Measurements from ENCODE around the gene NAP1L1.

NAP1L1 gene

DNA sequence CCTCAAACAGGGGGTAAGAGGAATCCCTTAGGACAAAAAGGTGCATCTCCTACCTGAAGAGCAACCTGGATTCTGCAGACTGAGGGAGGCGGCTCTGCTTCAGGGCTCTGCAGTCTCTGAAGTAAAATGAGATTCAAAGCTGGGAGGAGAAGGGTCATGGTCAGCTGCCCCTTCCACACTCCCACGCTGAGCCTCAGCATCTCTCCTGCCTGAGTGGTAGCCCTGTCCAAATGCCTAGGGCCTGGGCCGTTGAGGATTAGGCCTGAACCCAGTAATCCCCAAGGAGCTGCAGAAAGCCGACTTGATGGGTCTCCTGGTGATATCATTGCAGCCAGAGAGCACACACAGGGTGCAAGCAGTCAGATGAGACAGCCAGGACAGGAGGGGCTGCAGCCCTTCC lies 71.8 kb downstream of the NAP1L1 start:
- no peak for DNase-seq (ENCODE audit: low read depth)
- TF ChIP-seq, protein P1, sequence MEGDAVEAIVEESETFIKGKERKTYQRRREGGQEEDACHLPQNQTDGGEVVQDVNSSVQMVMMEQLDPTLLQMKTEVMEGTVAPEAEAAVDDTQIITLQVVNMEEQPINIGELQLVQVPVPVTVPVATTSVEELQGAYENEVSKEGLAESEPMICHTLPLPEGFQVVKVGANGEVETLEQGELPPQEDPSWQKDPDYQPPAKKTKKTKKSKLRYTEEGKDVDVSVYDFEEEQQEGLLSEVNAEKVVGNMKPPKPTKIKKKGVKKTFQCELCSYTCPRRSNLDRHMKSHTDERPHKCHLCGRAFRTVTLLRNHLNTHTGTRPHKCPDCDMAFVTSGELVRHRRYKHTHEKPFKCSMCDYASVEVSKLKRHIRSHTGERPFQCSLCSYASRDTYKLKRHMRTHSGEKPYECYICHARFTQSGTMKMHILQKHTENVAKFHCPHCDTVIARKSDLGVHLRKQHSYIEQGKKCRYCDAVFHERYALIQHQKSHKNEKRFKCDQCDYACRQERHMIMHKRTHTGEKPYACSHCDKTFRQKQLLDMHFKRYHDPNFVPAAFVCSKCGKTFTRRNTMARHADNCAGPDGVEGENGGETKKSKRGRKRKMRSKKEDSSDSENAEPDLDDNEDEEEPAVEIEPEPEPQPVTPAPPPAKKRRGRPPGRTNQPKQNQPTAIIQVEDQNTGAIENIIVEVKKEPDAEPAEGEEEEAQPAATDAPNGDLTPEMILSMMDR (IDR thresholded peaks at IDR 0.05; ENCODE audit: low read depth, low read length, missing control alignments), result no peak
- no peak overlapping the region for H3K4me3 ChIP-seq (ENCODE audit: low read depth, low read length)

DNA sequence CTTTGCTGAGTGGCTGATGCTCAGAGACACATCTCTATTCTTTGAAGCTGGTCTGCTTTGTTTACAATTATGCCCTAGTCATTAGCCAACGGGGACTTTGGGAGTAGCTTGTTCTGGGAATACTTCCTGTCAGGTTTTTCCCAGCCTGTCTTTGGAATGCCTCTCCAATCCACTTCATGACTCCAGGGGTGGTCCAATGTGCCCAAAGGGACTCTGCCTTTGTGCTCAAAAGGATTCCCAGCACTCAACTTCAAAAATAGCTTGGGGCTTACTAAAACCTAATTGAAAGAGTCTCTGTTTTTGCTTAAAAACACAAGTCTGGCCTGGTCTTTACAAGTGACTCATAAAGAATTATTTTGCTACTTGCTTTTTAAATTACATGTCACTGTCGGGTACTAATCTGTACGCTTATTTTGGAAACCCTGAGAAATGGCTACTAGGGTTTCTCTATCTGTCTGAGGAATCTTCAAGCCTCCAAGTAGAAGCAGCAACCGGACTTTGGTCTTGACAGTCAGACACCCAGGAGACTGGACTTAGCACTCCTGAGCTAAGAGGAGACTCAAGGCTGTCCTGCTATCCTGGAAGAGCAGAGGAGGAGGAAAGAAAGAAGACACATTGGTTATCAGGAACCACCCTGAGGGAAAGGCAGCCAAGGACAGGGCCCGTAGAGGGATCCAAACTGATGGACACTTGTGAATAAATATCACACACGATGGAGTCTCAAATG lies 73.6 kb downstream of the NAP1L1 start:
- TF ChIP-seq, protein P1 (IDR thresholded peaks at IDR 0.05; ENCODE audit: low read depth, low read length, missing control alignments), result no peak
- no peak for DNase-seq (ENCODE audit: low read depth)
- no peak overlapping the region for H3K4me3 ChIP-seq (ENCODE audit: low read depth, low read length)

DNA sequence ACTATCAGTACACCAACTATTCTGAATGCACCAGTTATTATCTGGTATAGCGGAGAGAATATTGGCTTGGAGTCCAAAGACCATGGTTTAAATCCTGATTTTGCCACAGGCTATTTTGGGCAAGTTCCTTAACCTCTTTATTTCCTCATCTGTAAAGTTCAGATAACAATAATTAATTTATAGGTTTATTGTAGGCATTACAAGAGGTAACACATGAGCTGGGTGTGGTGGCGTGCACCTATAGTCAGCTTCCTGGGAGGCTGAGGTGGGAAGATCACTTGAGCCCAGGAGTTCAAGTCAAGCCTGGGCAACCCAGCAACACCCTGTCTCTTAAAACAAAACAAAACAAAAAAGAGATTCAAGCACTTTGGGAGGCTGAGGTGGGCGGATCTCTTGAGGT lies 76.1 kb downstream of the NAP1L1 start:
- no peak for DNase-seq (ENCODE audit: low read depth)
- TF ChIP-seq, protein P1 (IDR thresholded peaks at IDR 0.05; ENCODE audit: low read depth, low read length, missing control alignments), result no peak
- no peak overlapping the region for H3K4me3 ChIP-seq (ENCODE audit: low read depth, low read length)

DNA sequence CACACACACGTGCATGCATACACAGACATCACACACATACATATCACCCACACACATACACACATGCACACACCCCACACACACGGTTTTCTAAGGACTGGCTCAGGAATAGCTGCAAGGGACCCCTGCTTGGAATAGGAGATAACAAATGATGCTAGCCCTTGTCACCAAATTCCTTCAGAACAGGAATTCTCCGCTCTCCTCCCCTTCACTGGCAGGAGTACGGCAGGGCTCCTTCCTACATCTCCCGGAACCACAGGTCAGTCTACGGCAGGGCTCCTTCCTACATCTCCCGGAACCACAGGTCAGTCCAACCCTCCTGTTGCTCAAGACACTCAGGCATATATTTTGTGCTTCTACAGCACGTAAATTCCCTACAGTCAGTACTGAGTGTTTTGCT lies 76.8 kb downstream of the NAP1L1 start:
- DNase-seq (ENCODE audit: low read depth), result no peak
- TF ChIP-seq, protein P1 (IDR thresholded peaks at IDR 0.05; ENCODE audit: low read depth, low read length, missing control alignments), result no peak
- no peak overlapping the region for H3K4me3 ChIP-seq (ENCODE audit: low read depth, low read length)

DNA sequence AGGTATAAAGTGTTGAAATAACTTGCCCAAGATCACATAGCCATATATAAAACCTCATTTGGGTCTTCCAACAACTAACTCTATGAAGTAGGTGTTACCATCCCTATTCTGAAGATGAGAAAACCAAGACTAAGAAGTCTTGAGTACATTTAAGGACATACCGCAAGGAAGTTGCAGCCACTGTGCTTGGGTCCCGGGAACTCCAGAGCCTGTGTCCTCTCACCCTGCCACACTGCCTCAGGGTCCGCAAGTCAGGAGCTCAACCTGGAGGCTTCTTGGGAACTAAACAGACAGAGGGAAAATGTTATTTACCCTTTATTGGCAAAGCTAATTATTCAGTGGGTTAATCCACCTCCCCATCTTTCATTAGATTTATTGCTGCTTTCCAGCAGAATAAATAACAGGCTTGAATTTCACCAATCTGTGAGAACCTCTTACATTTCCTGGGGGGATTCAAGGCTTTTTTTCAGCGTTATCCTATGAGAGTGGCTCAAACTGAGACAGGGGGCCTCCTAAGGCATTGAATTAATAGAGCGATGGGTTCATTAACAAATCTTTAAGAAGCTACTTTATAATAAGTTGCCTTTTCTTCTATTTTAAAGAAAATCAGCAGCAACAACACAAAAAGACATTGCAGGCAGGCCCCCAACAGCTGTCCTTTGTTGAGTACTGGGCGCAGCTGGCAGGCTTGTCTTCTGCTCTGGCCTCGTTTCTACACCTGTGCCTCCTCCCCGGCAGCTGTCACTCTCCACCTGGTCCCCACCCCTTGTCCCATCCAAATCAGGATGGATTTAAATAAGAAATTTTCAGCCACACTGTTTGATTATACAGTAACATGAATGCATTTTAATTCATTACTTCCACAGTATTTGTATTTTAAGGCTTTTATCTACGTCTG lies 78.2 kb downstream of the NAP1L1 start:
- no peak overlapping the region for H3K4me3 ChIP-seq (ENCODE audit: low read depth, low read length)
- TF ChIP-seq, protein P1 (IDR thresholded peaks at IDR 0.05; ENCODE audit: low read depth, low read length, missing control alignments), result no peak
- DNase-seq (ENCODE audit: low read depth), result no peak

DNA sequence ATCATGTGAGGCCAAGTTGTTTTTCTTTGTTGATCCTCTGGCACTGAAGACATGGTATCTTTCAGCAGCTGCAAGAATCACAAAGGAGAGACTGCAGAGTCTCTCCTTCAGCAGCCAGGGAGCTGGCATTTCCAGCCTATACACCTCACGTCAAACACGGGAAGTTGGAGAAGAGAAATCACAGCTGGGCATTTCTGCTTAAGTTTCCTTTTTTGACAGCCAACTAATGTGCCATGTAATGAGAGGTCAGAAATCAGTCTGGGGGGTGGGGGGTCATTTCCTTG lies 81.2 kb downstream of the NAP1L1 start:
- H3K4me3 ChIP-seq (ENCODE audit: low read depth, low read length), result no peak overlapping the region
- TF ChIP-seq, protein P1 (IDR thresholded peaks at IDR 0.05; ENCODE audit: low read depth, low read length, missing control alignments), result no peak
- DNase-seq (ENCODE audit: low read depth), result no peak
